T-helper 22 cell (primary cell): ENCODE results near the gene DENND1A.

Experiments
- DNase-seq: peaks from one replicate; pipeline ENCODE4 v3.0.0-alpha.2; 2020; ENCODE audit warnings: low read depth

Gene DENND1A

GRCh38 chr9:123534336-123534735 lies 395.6 kb downstream of the DENND1A start:
- DNase-seq: no peak

- no peak for DNase-seq
Measured at GRCh38 chr9:123530244-123530643, 399.7 kb downstream of the DENND1A start.

GRCh38 chr9:123528501-123528900 lies 401.4 kb downstream of the DENND1A start:
- DNase-seq: no peak

GRCh38 chr9:123527981-123528380 lies 401.9 kb downstream of the DENND1A start:
- DNase-seq: no peak

- DNase-seq: no peak
Measured at GRCh38 chr9:123525957-123526356, 404.0 kb downstream of the DENND1A start.

- no peak for DNase-seq
Measured at GRCh38 chr9:123525424-123525823, 404.5 kb downstream of the DENND1A start.

GRCh38 chr9:123524866-123525265 lies 405.1 kb downstream of the DENND1A start:
- no peak for DNase-seq

- DNase-seq: no peak
Measured at GRCh38 chr9:123523845-123524244, 406.1 kb downstream of the DENND1A start.

- DNase-seq: no peak
Measured at GRCh38 chr9:123523001-123523400, 406.9 kb downstream of the DENND1A start.

GRCh38 chr9:123522251-123522650 lies 407.7 kb downstream of the DENND1A start:
- no peak for DNase-seq

- no peak for DNase-seq
Measured at GRCh38 chr9:123518338-123518737, 411.6 kb downstream of the DENND1A start.

- DNase-seq: no peak
Measured at GRCh38 chr9:123517512-123517911, 412.4 kb downstream of the DENND1A start.

GRCh38 chr9:123514766-123515165 lies 415.2 kb downstream of the DENND1A start:
- no peak for DNase-seq

- no peak for DNase-seq
Measured at GRCh38 chr9:123513554-123513953, 416.4 kb downstream of the DENND1A start.

- no peak for DNase-seq
Measured at GRCh38 chr9:123511326-123512277, 418.3 kb downstream of the DENND1A start.

GRCh38 chr9:123509646-123510045 lies 420.3 kb downstream of the DENND1A start:
- no peak for DNase-seq

- no peak for DNase-seq
Measured at GRCh38 chr9:123508048-123508447, 421.9 kb downstream of the DENND1A start.

GRCh38 chr9:123505496-123505895 lies 424.4 kb downstream of the DENND1A start:
- DNase-seq: no peak

- no peak for DNase-seq
Measured at GRCh38 chr9:123500336-123500735, 429.6 kb downstream of the DENND1A start.

GRCh38 chr9:123497830-123498229 lies 432.1 kb downstream of the DENND1A start:
- no peak for DNase-seq

- no peak for DNase-seq
Measured at GRCh38 chr9:123495731-123496130, 434.2 kb downstream of the DENND1A start.

- DNase-seq: no peak
Measured at GRCh38 chr9:123493627-123494026, 436.3 kb downstream of the DENND1A start.

- DNase-seq: no peak
Measured at GRCh38 chr9:123490688-123491087, 439.2 kb downstream of the DENND1A start.
